IMR-90 (cell line): ENCODE measurements around the gene CCNB2. TPM values are rescaled to one million over a fixed set of nuclear protein-coding genes. Genes with fewer than 3 reads are reported as not detected.

Source experiments
- ATAC-seq: fragments of 200-7000 bp; cut with Tn5 transposase; 2 replicates; pipeline ENCODE4 v1.9.1; 2020; ENCODE audit warnings: low read depth, mild to moderate bottlenecking, moderate library complexity
- BruUV-seq: library from RNA; stranded (reverse); fragments of 400-500 nt; replicated peaks from 2 replicates; lab custom pipeline; 2021; lab: Mats Ljungman, UMichigan
- CTCF ChIA-PET: fragments of 300-600 bp; formaldehyde crosslinking; extraction: SDS; loops from one replicate; lab custom pipeline; 2021; ENCODE audit warnings: antibody characterized with exemption; lab: Yijun Ruan, JAX
- POLR2A ChIA-PET: fragments of 300-600 bp; sonication (Branson Sonifier 250); formaldehyde crosslinking; loops from one replicate; lab custom pipeline; 2022; ENCODE audit warnings: antibody characterized with exemption; ENCODE audit not compliant: unreplicated experiment; lab: Charles Lee
- DNase-seq: peaks from one replicate; pipeline ENCODE4 v3.0.0; 2013
- H2AFZ ChIP-seq: replicated peaks from 2 replicates; pipeline ENCODE3; 2013; ENCODE audit warnings: low read length, mild to moderate bottlenecking; ENCODE audit not compliant: poor library complexity
- H2AK5ac ChIP-seq: 2 replicates; pipeline ENCODE4 v1.6.1; 2013; ENCODE audit warnings: low read depth, low read length, inconsistent platforms
- H2AK9ac ChIP-seq: replicated peaks from 2 replicates; pipeline ENCODE3; 2013; ENCODE audit warnings: mild to moderate bottlenecking, low read depth, low read length, moderate library complexity; ENCODE audit not compliant: poor library complexity
- H2BK120ac ChIP-seq: 2 replicates; pipeline ENCODE4 v1.6.1; 2013; ENCODE audit warnings: low read depth, low read length, inconsistent platforms
- H2BK15ac ChIP-seq: 3 replicates; pipeline ENCODE4 v1.6.1; 2013; ENCODE audit warnings: low read depth, low read length, inconsistent platforms
- H2BK20ac ChIP-seq: 2 replicates; pipeline ENCODE4 v1.6.1; 2013; ENCODE audit warnings: low read depth, mild to moderate bottlenecking, inconsistent platforms, low read length, moderate library complexity
- H2BK5ac ChIP-seq: 2 replicates; pipeline ENCODE4 v1.6.1; 2013; ENCODE audit warnings: mild to moderate bottlenecking, low read depth, low read length, inconsistent platforms; ENCODE audit not compliant: poor library complexity, severe bottlenecking
- H3K14ac ChIP-seq: replicated peaks from 2 replicates; pipeline ENCODE4 v1.6.1; 2013; ENCODE audit warnings: low read depth, low read length, inconsistent platforms
- H3K18ac ChIP-seq: 2 replicates; pipeline ENCODE4 v1.6.1; 2013; ENCODE audit warnings: low read depth, low read length, control low read depth
- H3K23ac ChIP-seq: 2 replicates; pipeline ENCODE4 v1.6.1; 2013; ENCODE audit warnings: low read depth, low read length, inconsistent platforms
- H3K27ac ChIP-seq: 2 replicates; pipeline ENCODE4 v1.5.1; 2013; ENCODE audit warnings: mild to moderate bottlenecking, control low read depth, low read length; ENCODE audit not compliant: insufficient read depth
- H3K27me3 ChIP-seq: 2 replicates; pipeline ENCODE4 v1.6.1; 2013; ENCODE audit warnings: low read length; ENCODE audit not compliant: control insufficient read depth, insufficient read depth
- H3K36me3 ChIP-seq: 2 replicates; pipeline ENCODE4 v1.6.1; 2013; ENCODE audit warnings: low read length, mixed read lengths; ENCODE audit not compliant: control insufficient read depth, insufficient read depth
- H3K4ac ChIP-seq: 2 replicates; pipeline ENCODE4 v1.6.1; 2013; ENCODE audit warnings: low read depth, low read length, inconsistent platforms
- H3K4me1 ChIP-seq: 2 replicates; pipeline ENCODE4 v1.6.1; 2013; ENCODE audit warnings: low read length, mixed read lengths; ENCODE audit not compliant: control insufficient read depth, insufficient read depth
- H3K4me2 ChIP-seq: 2 replicates; pipeline ENCODE4 v1.6.1; 2013; ENCODE audit warnings: low read depth, mild to moderate bottlenecking, control low read depth, low read length, moderate library complexity
- H3K4me3 ChIP-seq: 2 replicates; pipeline ENCODE4 v1.5.1; 2013; ENCODE audit warnings: low read depth, mild to moderate bottlenecking, control low read depth, low read length, moderate library complexity; ENCODE audit not compliant: insufficient read depth
- H3K56ac ChIP-seq: 2 replicates; pipeline ENCODE4 v1.6.1; 2013; ENCODE audit warnings: low read length, inconsistent platforms; ENCODE audit not compliant: insufficient read depth; ENCODE audit errors: extremely low read depth
- H3K79me1 ChIP-seq, 2 experiments: 2 replicates each; pipeline ENCODE4 v1.6.1; 2013; ENCODE audit warnings: low read length in 2 of 2, inconsistent platforms in 1 of 2, low read depth in 1 of 2
- H3K9ac ChIP-seq: 2 replicates; pipeline ENCODE4 v1.6.1; 2013; ENCODE audit warnings: low read depth, low read length, control low read depth
- H3K9me1 ChIP-seq: 2 replicates; pipeline ENCODE4 v1.6.1; 2013; ENCODE audit warnings: low read length, inconsistent platforms; ENCODE audit not compliant: insufficient read depth
- H3K9me3 ChIP-seq: 2 replicates; pipeline ENCODE4 v1.6.1; 2013; ENCODE audit warnings: low read length; ENCODE audit not compliant: control insufficient read depth, insufficient read depth
- H4K20me1 ChIP-seq: 2 replicates; pipeline ENCODE4 v1.6.1; 2013; ENCODE audit warnings: low read length, inconsistent platforms; ENCODE audit not compliant: insufficient read depth
- H4K5ac ChIP-seq: 2 replicates; pipeline ENCODE4 v1.6.1; 2013; ENCODE audit warnings: mild to moderate bottlenecking, low read depth, low read length, control low read depth
- H4K8ac ChIP-seq, 2 experiments: 2 replicates each; pipeline ENCODE4 v1.6.1; 2013; ENCODE audit warnings: low read depth in 2 of 2, low read length in 2 of 2, control low read depth in 1 of 2, inconsistent platforms in 1 of 2
- H4K91ac ChIP-seq: 2 replicates; pipeline ENCODE4 v1.6.1; 2013; ENCODE audit warnings: low read depth, low read length, inconsistent platforms; ENCODE audit not compliant: insufficient read depth
- BHLHE40 ChIP-seq: fragments of 150-350 bp; IDR thresholded peaks from 2 replicates; pipeline ENCODE4 v1.6.1; 2016; ENCODE audit warnings: mild to moderate bottlenecking, low read depth, low read length
- CEBPB ChIP-seq: IDR thresholded peaks from 2 replicates; pipeline ENCODE4 v1.6.1; 2012; ENCODE audit warnings: low read depth, low read length, improper control_type of control experiment
- MAZ ChIP-seq: IDR thresholded peaks from 2 replicates; pipeline ENCODE4 v1.6.1; 2012; ENCODE audit warnings: low read depth, mild to moderate bottlenecking, low read length, improper control_type of control experiment, moderate library complexity, borderline replicate concordance
- NFE2L2 ChIP-seq: fragments of 150-350 bp; IDR thresholded peaks from 2 replicates; pipeline ENCODE4 v1.6.1; 2016; ENCODE audit warnings: low read depth, mild to moderate bottlenecking, low read length
- RAD21 ChIP-seq: IDR thresholded peaks from 2 replicates; pipeline ENCODE4 v1.6.1; 2012; ENCODE audit warnings: low read length, improper control_type of control experiment
- RCOR1 ChIP-seq: IDR thresholded peaks from 2 replicates; pipeline ENCODE4 v1.6.1; 2012; ENCODE audit warnings: mild to moderate bottlenecking, low read length, improper control_type of control experiment; ENCODE audit not compliant: insufficient replicate concordance
- WGBS, 2 experiments: methylation state at CpG; one replicate each; pipeline versions ENCODE4 v1.1.5 to v1.1.7; 2013; ENCODE audit warnings: missing lambda C conversion rate in 2 of 2; ENCODE audit not compliant: insufficient read length in 1 of 2; ENCODE audit errors: extremely low coverage in 2 of 2; 5-methylcytosine and 5-hydroxymethylcytosine counted together
- dilution Hi-C: fragments of 300-500 bp; cut with HindIII; formaldehyde crosslinking; loops from one replicate; pipeline ENCODE4 v1.14.3; 2018; ENCODE audit warnings: low sequenced_read_pairs; ENCODE audit not compliant: unreplicated experiment
- in situ Hi-C: fragments of 300-500 bp; cut with MboI; formaldehyde crosslinking; loops from 3 replicates; pipeline ENCODE4 v1.14.3; 2019; ENCODE audit warnings: low sequenced_read_pairs, inconsistent platforms, mixed read lengths
- intact Hi-C: fragments of 100-400 bp; cut with micrococcal nuclease; formaldehyde crosslinking; loops from 2 replicates; pipeline ENCODE4 v1.10.0; 2022
- polyA plus RNA-seq, 3 experiments: library from polyadenylated mRNA; depleted of rRNA; stranded (reverse); fragments of >200 nt; gene quantifications; 2 replicates each; pipeline ENCODE4 v1.2.3, GENCODE V29; 2012; ENCODE audit warnings: low replicate concordance in 1 of 3
- total RNA-seq: library from RNA; depleted of rRNA; stranded (reverse); fragments of >200 nt; gene quantifications from 2 replicates; pipeline ENCODE4 v1.2.3, GENCODE V29; 2012

The CCNB2 gene
- total and polyA plus RNA-seq, 2 of the 4 experiments (the other 2 are of a cell fraction), result 52.5 to 54.6 TPM

GRCh38 chr15:59158701-59159034, 53.7 kb downstream of the CCNB2 start:
- in situ Hi-C loops (no loop called here), intact Hi-C loops (no loop called here)
- CTCF ChIA-PET, result no interaction called here

More at GRCh38 chr15:59158701-59159034, 53.7 kb downstream of the CCNB2 start:
- DNase-seq (no peak), ATAC-seq (no peak)
- Histone ChIP-seq H3K4me1 (no peaks in the 10 kb centered on the region), H3K4ac (no peak overlapping the region), H3K4me2 (no peak overlapping the region), H3K23ac (no peak overlapping the region), H4K5ac (no peak overlapping the region), H2AFZ (no peak overlapping the region), H3K36me3 (peaks cover 28% of the 10 kb centered on the region), H4K91ac (no peak overlapping the region), H3K79me1 (no peaks in the 10 kb centered on the region), H2BK5ac (no peak overlapping the region), H3K18ac (no peak overlapping the region), H3K27ac (no peak overlapping the region), H3K9ac (no peak overlapping the region), H2BK15ac (no peak overlapping the region), H4K20me1 (no peaks in the 10 kb centered on the region), H3K14ac (no peak overlapping the region), H3K4me3 (no peak overlapping the region), H2AK9ac (no peak overlapping the region), H2AK5ac (no peak overlapping the region), H2BK120ac (no peak overlapping the region), H3K27me3 (no peaks in the 10 kb centered on the region), H4K8ac (no peak overlapping the region), H2BK20ac (no peak overlapping the region), H3K9me1 (0 out of 2 replicates have a peak, but pooled peaks cover 2% of the 10 kb centered on the region), H3K56ac (no peak overlapping the region), H3K9me3 (no peaks in the 10 kb centered on the region)
- TF ChIP-seq MAZ (no peak), NFE2L2 (no peak), RCOR1 (no peak), BHLHE40 (no peak), CEBPB (no peak), RAD21 (no peak)
- dilution Hi-C loops, result no loop called here
- BruUV-seq, result no TSS peak
- POLR2A ChIA-PET, result no interaction called here
- WGBS, 2 experiments, result 100% methylated on average over 2 of the region's 7 CpGs; no CpG with 5 or more reads in 1 of the 2 experiments
